Measurements from ENCODE around the gene BBS1. TPM values are rescaled to one million over a fixed set of nuclear protein-coding genes. Genes with fewer than 3 reads are reported as not detected.

The BBS1 gene
- total RNA-seq, 2 experiments from 2014 or later: 10.6 to 14.0 TPM

DNA sequence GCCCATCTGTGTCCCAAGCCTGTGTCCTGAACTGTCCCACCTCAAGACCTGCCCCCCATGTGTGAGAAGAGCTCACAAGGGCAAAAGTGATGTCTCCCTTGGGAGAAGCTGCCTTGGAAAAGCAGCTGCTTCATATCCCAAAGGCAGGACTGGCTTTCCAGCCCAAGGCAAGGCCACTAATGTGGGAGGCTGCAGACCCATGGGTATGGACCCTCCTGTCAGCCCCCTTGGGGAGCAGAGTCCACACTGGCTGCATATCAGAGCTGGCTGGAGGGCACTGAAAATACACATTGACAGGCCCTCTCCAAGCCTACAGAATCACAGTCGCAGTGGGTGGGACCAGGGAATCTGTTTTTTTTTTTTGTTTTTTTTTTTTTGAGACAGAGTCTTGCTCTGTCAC, 41.0 kb upstream of the BBS1 start:
- H3K4me3 Mint-ChIP-seq: no peak overlapping the region
- ChIA-PET CTCF (interaction anchor here (0.9 to 3.9 kb wide), 6 partner anchors 9 to 194 kb away, joined by 3 to 16 read pairs (median 4); partner anchors contain the start of genes DPP3 and MRPL11), POLR2A (interaction anchor here (1.0 to 4.5 kb wide), 2 partner anchors 10 to 193 kb away, joined by 3 to 22 read pairs; partner anchors contain the start of gene DPP3)
- no peaks in the 10 kb centered on the region for H3K9me3 Mint-ChIP-seq (ENCODE audit: insufficient read depth)
- no peak overlapping the region for H3K27ac Mint-ChIP-seq
- no peaks in the 10 kb centered on the region for H3K27me3 Mint-ChIP-seq (ENCODE audit: low read depth)
- no peaks in the 10 kb centered on the region for H3K36me3 Mint-ChIP-seq (ENCODE audit: low read depth)
- peaks cover 29% of the 10 kb centered on the region for H3K4me1 Mint-ChIP-seq (ENCODE audit: low read depth)
- DNase-seq (no peak), ATAC-seq (no peak)

DNA sequence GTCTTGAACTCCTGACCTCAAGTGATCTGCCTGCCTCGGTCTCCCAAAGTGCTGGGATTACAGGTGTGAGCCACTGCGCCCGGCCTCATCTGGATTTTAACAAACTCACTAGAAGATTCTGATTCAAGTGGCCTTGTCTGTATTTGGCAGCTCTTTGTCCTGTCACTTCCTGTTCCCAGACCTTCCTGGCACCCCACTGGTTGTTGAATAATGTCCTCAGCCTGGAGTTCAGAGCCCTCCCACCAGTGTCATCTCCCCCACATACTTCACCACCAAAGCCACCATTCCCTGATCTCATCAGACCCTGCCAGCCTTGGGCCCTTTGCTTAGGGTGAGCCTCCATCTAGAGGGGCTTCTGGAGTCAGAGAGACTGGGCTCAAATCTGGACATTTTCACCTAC, 40.4 kb upstream of the BBS1 start:
- no peak for ATAC-seq
- POLR2A ChIA-PET: interaction anchor here (1.0 to 4.5 kb wide), 3 partner anchors 10 to 192 kb away, joined by 3 to 22 read pairs (median 4); partner anchors contain the start of genes DPP3 and MRPL11
- Mint-ChIP-seq H3K4me1 (ENCODE audit: low read depth) (peaks cover 29% of the 10 kb centered on the region), H3K27me3 (ENCODE audit: low read depth) (no peaks in the 10 kb centered on the region), H3K36me3 (ENCODE audit: low read depth) (no peaks in the 10 kb centered on the region), H3K4me3 (no peak overlapping the region), H3K27ac (no peak overlapping the region), H3K9me3 (ENCODE audit: insufficient read depth) (no peaks in the 10 kb centered on the region)
- no peak for DNase-seq
- CTCF ChIA-PET: interaction anchor here (0.9 to 3.9 kb wide), 3 partner anchors 9 to 31 kb away, joined by 3 to 16 read pairs (median 4); partner anchors contain the start of gene MRPL11

DNA sequence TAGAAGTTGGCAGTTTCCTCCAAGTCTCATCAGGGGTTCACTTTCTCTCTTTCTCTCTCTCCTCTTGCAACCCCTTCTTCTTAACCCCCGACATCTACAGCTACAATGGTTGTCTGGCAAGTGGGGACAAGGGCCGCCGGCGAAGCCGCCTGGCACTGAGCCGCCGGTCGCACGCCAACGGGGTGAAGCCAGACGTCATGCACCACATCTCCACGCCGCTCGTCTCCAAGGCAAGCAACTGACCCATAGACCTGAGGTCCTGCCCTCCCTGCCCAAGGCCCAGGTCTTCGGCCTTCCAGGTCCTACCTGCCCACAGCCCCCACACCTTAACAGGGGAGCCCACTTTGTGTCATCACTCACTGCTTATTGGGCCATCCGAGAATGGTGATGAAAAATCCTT, 39.3 kb upstream of the BBS1 start:
- CTCF ChIA-PET: interaction anchor here (1.0 to 1.2 kb wide), 2 partner anchors 8 to 9 kb away, joined by 3 to 4 read pairs; partner anchors contain the start of gene DPP3
- DNase-seq (no peak), ATAC-seq (no peak)
- Mint-ChIP-seq H3K27ac (no peak overlapping the region), H3K27me3 (ENCODE audit: low read depth) (no peaks in the 10 kb centered on the region), H3K9me3 (ENCODE audit: insufficient read depth) (no peaks in the 10 kb centered on the region), H3K36me3 (ENCODE audit: low read depth) (no peaks in the 10 kb centered on the region), H3K4me3 (no peak overlapping the region), H3K4me1 (ENCODE audit: low read depth) (peaks cover 22% of the 10 kb centered on the region)
- POLR2A ChIA-PET: interaction anchor here (1.7 to 4.5 kb wide), 2 partner anchors 9 to 32 kb away, joined by 4 to 22 read pairs; partner anchors contain the start of genes DPP3 and MRPL11

DNA sequence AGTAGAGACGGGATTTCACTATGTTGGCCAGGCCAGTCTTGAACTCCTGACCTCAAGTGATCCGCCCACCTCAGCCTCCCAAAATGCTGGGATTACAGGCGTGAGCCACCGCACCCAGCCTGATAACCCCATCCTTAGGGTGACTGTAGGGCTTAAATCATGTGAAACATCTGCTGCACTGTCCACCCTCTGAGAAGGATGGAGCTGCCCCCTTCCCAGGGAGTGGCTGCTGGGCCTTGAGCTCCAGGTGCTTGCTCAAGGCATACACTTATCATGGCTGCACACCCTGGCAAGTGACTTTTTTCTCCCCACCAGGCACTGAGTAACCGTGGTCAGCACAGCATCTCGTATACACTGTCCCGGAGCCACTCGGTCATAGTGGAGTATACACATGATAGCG, 38.4 kb upstream of the BBS1 start:
- ATAC-seq (no peak), DNase-seq (no peak)
- peaks cover 17% of the 10 kb centered on the region for H3K4me1 Mint-ChIP-seq (ENCODE audit: low read depth)
- no peaks in the 10 kb centered on the region for H3K9me3 Mint-ChIP-seq (ENCODE audit: insufficient read depth)
- no peaks in the 10 kb centered on the region for H3K36me3 Mint-ChIP-seq (ENCODE audit: low read depth)
- no peak overlapping the region for H3K27ac Mint-ChIP-seq
- H3K27me3 Mint-ChIP-seq (ENCODE audit: low read depth): no peaks in the 10 kb centered on the region
- H3K4me3 Mint-ChIP-seq: no peak overlapping the region
- POLR2A ChIA-PET: interaction anchor here (0.6 to 4.5 kb wide), 2 partner anchors 8 to 81 kb away, joined by 4 to 22 read pairs; partner anchors contain the start of gene DPP3
- CTCF ChIA-PET: interaction anchor here (0.6 to 1.2 kb wide), 2 partner anchors 8 to 63 kb away, joined by 3 to 4 read pairs; partner anchors contain the start of gene DPP3

DNA sequence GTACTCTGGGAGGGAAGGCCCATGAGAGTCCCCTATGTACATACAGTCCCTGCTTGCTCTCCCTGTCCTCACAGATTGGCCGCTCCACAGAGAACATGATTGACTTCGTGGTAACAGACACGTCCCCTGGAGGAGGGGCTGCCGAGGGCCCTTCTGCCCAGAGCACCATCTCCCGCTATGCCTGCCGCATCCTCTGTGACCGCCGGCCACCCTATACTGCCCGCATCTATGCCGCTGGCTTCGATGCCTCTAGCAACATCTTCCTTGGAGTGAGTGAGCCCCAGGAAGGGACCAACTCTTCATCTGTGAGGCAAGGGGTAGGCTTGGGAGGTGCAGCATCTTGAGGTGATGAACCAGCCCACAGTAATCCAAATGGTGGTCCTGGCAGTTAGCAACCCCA, 37.3 kb upstream of the BBS1 start:
- peaks cover 12% of the 10 kb centered on the region for H3K4me1 Mint-ChIP-seq (ENCODE audit: low read depth)
- no peak overlapping the region for H3K27ac Mint-ChIP-seq
- H3K36me3 Mint-ChIP-seq (ENCODE audit: low read depth): no peaks in the 10 kb centered on the region
- no peak for DNase-seq
- ChIA-PET CTCF (no interaction called here), POLR2A (no interaction called here)
- ATAC-seq: no peak
- H3K4me3 Mint-ChIP-seq: no peak overlapping the region
- H3K9me3 Mint-ChIP-seq (ENCODE audit: insufficient read depth): no peaks in the 10 kb centered on the region
- H3K27me3 Mint-ChIP-seq (ENCODE audit: low read depth): no peaks in the 10 kb centered on the region

DNA sequence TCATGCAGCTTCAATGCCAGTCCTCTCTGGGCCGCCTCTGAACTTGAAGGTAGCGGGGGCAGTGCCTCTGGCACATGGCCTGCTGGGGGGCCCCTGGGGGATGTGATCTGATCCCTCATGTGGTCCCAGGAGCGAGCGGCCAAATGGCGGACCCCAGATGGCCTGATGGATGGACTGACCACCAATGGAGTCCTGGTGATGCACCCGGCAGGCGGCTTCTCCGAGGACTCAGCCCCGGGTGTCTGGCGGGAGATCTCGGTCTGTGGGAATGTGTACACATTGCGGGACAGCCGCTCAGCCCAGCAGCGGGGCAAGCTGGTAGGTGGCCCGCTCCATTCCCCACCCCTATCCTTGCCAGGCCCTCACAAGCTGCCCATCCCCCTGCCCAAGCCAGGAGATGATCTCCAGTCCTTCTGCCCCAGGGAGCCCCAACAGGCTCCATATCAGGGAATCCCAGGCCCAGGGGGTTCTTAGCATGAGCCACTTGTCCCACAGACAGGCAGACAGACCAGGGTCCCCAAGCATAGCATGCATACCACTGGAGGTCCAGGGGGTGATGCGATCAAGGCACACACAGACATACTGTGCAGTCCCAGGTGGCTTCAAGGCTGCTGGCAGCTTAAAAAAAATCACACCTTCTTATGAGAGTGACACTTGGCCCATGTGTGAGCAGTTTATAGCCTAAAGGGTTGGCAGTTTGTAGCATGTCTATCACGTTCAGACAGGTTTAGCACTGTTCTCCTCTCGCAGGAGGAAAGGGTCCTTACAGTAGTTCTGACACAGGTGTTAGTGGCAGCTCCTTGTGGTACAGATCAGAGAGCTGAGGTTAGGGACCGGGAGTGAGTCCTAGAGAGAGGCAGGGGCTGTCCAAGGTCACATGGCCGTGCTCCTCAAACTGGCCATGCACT, 36.6 kb upstream of the BBS1 start:
- H3K4me1 Mint-ChIP-seq (ENCODE audit: low read depth): peaks cover 13% of the 10 kb centered on the region
- no peaks in the 10 kb centered on the region for H3K36me3 Mint-ChIP-seq (ENCODE audit: low read depth)
- ATAC-seq (no peak), DNase-seq (no peak)
- H3K4me3 Mint-ChIP-seq: no peak overlapping the region
- CTCF ChIA-PET: no interaction called here
- H3K9me3 Mint-ChIP-seq (ENCODE audit: insufficient read depth): no peaks in the 10 kb centered on the region
- H3K27ac Mint-ChIP-seq: peak overlapping the region; percentile 16
- no peaks in the 10 kb centered on the region for H3K27me3 Mint-ChIP-seq (ENCODE audit: low read depth)
- POLR2A ChIA-PET: no interaction called here

DNA sequence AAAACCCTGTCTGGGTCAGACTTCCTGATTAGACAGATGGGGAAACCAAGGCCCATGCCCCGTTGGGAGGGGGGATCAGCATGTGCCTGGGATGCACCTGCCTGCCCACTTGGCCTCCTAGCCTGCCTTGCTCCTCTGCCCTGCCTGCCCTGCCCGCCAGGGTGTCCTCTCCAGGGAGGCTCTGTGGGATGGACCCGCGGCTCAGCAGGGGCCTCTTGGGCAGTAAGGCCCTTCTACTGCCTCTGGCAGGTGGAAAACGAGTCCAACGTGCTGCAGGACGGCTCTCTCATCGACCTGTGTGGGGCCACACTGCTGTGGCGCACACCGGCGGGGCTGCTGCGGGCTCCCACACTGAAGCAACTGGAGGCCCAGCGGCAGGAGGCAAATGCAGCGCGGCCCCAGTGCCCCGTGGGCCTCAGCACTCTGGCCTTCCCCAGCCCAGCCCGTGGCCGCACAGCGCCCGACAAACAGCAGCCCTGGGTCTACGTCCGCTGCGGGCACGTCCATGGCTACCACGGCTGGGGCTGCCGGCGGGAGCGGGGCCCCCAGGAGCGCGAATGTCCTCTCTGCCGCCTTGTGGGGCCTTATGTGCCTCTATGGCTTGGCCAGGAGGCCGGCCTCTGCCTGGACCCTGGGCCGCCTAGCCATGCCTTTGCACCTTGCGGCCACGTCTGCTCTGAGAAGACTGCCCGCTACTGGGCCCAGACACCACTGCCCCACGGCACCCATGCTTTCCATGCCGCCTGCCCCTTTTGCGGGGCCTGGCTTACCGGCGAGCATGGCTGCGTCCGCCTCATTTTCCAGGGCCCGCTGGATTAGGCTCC, 34.9 kb upstream of the BBS1 start:
- Mint-ChIP-seq H3K9me3 (ENCODE audit: insufficient read depth) (no peaks in the 10 kb centered on the region), H3K36me3 (ENCODE audit: low read depth) (no peaks in the 10 kb centered on the region), H3K4me1 (ENCODE audit: low read depth) (peaks cover 16% of the 10 kb centered on the region), H3K4me3 (no peak overlapping the region), H3K27ac (no peak overlapping the region), H3K27me3 (ENCODE audit: low read depth) (no peaks in the 10 kb centered on the region)
- ChIA-PET CTCF (no interaction called here), POLR2A (no interaction called here)
- no peak for ATAC-seq
- no peak for DNase-seq

DNA sequence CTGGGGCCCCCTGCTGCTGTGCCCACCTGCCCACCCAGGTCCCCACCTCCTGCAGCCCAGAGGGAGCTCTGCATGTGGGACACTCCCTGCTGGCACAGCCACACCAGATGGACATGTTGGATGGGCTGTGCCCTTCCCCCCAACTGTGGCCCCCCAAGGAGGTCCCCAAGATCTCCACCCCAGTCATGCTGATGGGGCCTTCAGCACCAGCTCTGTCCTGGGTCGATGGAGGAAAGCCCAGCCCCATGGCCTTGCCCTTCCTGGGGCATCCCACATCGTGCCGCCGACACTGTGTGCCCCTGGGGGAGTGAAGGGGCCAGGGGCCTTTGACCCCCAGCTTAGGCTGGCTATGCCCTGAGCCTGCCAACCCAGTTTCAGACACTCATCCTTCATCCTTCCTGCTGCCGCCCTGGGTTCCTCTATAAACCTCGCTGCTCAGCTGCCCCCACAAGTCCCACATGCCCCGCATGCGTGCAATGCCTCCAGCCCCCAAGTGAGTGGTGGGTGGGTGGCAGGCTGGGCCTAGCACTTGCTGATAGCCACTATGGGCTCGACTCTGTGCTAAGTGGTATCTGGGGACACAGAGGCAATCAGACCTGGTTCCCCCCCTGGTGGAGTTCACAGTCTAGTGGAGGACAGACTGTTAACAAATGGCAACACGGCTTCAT, 34.1 kb upstream of the BBS1 start:
- ChIA-PET CTCF (no interaction called here), POLR2A (no interaction called here)
- H3K36me3 Mint-ChIP-seq (ENCODE audit: low read depth): no peaks in the 10 kb centered on the region
- no peak overlapping the region for H3K27ac Mint-ChIP-seq
- no peaks in the 10 kb centered on the region for H3K9me3 Mint-ChIP-seq (ENCODE audit: insufficient read depth)
- ATAC-seq (no peak), DNase-seq (no peak)
- peaks cover 21% of the 10 kb centered on the region for H3K4me1 Mint-ChIP-seq (ENCODE audit: low read depth)
- no peak overlapping the region for H3K4me3 Mint-ChIP-seq
- no peaks in the 10 kb centered on the region for H3K27me3 Mint-ChIP-seq (ENCODE audit: low read depth)

DNA sequence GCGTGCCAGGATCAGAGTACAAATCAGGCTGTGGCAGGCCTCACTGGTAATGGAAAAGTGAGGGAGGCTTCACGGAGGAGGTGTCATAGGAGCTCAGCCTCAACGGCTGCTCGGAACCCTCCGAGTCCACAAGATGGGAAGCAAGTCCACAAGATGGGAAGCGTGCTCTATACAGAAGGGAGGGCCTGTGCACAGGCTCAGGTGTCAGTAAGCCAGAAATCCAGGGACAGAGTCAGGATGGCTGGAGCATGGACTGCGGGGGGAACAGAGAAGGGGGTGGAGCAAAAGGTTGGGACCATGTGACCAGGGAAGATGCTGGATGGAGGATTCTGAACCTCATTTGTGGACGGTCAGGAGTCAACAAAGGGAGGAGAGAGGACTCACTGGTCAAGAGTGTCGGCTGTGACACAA, 33.6 kb upstream of the BBS1 start:
- H3K36me3 Mint-ChIP-seq (ENCODE audit: low read depth): no peaks in the 10 kb centered on the region
- POLR2A ChIA-PET: no interaction called here

DNA sequence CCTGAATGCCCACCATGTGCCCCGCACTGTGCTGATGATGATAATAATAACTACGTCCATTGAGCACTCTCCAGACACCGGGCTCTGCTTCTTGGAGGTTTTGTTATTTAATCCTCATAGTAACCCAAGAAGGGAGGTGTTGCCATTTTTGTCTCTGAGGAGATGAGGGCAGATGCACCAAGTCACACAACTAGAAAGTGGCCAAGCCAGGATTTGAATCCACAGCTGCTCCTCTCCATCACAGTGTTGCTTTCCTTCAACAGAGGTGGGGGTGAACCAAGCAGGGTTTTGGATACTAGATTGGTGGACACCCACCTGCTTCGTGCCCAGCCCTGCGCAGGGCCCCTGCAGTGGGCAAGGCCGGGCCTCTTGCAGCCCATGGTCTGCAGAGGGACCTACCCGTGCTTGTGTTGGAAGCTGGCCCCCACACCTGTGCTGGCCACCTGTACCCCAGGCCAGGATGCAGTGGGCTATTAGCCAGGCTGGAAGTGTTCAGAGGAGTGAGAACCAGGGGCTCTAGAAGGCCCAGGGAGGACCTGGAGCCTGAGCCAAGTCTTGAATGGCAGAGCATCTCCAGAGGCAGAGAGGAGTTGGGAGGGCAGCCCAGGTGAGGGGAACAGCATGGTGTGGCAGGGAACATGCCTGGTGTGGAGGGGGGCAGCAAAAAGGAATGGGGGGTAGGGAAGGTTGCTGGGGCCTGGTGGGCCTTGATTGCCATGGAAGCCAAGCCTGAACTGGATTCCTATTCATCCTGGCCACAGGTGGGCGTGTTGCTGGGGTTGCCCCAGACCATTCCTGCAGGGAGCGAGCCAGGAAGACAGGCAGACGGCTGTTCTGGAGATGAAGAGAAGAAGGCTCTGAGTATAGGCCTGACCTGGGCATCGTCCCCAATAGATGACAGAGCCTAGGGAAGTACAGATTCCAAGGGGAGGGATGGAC, 32.9 kb upstream of the BBS1 start:
- no peak overlapping the region for H3K4me3 Mint-ChIP-seq
- no peak overlapping the region for H3K27ac Mint-ChIP-seq
- POLR2A ChIA-PET: no interaction called here

More for the DNA sequence above, 33.6 kb upstream of the BBS1 start:
- peaks cover 23% of the 10 kb centered on the region for H3K4me1 Mint-ChIP-seq (ENCODE audit: low read depth)
- CTCF ChIA-PET: no interaction called here
- H3K9me3 Mint-ChIP-seq (ENCODE audit: insufficient read depth): no peaks in the 10 kb centered on the region
- ATAC-seq (no peak), DNase-seq (no peak)
- no peak overlapping the region for H3K27ac Mint-ChIP-seq
- H3K4me3 Mint-ChIP-seq: no peak overlapping the region
- H3K27me3 Mint-ChIP-seq (ENCODE audit: low read depth): no peaks in the 10 kb centered on the region

More for the DNA sequence above, 32.9 kb upstream of the BBS1 start:
- ATAC-seq: no peak
- DNase-seq: no peak
- CTCF ChIA-PET: interaction anchor here (1.5 to 2.7 kb wide), 7 partner anchors 9 to 201 kb away, joined by 3 to 20 read pairs (median 8); partner anchors contain the start of genes MRPL11, PELI3 and RBM4B
- H3K9me3 Mint-ChIP-seq (ENCODE audit: insufficient read depth): no peaks in the 10 kb centered on the region
- H3K36me3 Mint-ChIP-seq (ENCODE audit: low read depth): peaks cover 1% of the 10 kb centered on the region
- H3K27me3 Mint-ChIP-seq (ENCODE audit: low read depth): no peaks in the 10 kb centered on the region
- H3K4me1 Mint-ChIP-seq (ENCODE audit: low read depth): peaks cover 30% of the 10 kb centered on the region
